Central memory CD8-positive, alpha-beta T cell (primary cell): ENCODE results near the gene RNLS.

Experiments used
- ATAC-seq: fragments of 150-1000 bp; cut with Tn5 transposase; replicated peaks from 2 replicates; pipeline ENCODE4 v1.10.0; 2022; ENCODE audit warnings: mild to moderate bottlenecking, moderate FRiP score, moderate number of reproducible peaks; ENCODE audit not compliant: poor library complexity, severe bottlenecking; ENCODE audit errors: extremely low read depth
- DNase-seq, 2 donors: peaks; one replicate each; pipeline ENCODE4 v3.0.0; 2021; ENCODE audit warnings: low spot score in 2 of 2
- H3K27ac Mint-ChIP-seq: one replicate; pipeline ENCODE4 v1.8.0; 2022; ENCODE audit warnings: low read depth, mild to moderate bottlenecking, moderate library complexity, mixed read lengths
- H3K27me3 Mint-ChIP-seq: one replicate; pipeline ENCODE4 v1.8.0; 2022; ENCODE audit warnings: mixed read lengths
- H3K36me3 Mint-ChIP-seq: one replicate; pipeline ENCODE4 v1.8.0; 2022; ENCODE audit warnings: mild to moderate bottlenecking, moderate library complexity, mixed read lengths; ENCODE audit not compliant: insufficient read depth
- H3K4me1 Mint-ChIP-seq: one replicate; pipeline ENCODE4 v1.8.0; 2022; ENCODE audit warnings: mixed read lengths
- H3K4me3 Mint-ChIP-seq: one replicate; pipeline ENCODE4 v1.8.0; 2022; ENCODE audit warnings: mild to moderate bottlenecking, moderate library complexity, mixed read lengths
- H3K9me3 Mint-ChIP-seq: one replicate; pipeline ENCODE4 v1.8.0; 2022; ENCODE audit warnings: mixed read lengths

RNLS gene

DNA sequence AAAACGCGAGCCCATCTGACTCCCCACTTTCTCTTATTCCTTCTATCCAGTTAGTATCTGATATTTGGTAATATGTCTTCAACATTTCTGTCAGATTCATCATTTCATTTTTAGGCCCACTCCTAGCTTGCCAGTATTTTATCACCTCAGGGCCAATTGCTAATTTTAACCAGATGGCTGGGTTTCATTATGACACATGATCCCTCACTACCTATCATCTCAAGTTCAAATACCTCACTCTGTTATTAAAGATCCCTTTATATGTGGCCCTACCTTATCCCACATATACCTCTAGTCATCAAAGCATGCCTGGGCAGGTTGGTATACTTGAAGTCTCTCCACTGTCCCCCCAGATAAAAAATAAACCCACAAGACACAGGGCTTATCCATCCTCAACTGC, 104.9 kb downstream of the RNLS start:
- Mint-ChIP-seq H3K27ac (no peak overlapping the region), H3K4me3 (no peak overlapping the region), H3K4me1 (no peaks in the 10 kb centered on the region), H3K9me3 (no peaks in the 10 kb centered on the region), H3K36me3 (no peaks in the 10 kb centered on the region), H3K27me3 (no peaks in the 10 kb centered on the region)
- ATAC-seq (no peak), DNase-seq (no peak)

- Mint-ChIP-seq H3K27ac (no peak overlapping the region), H3K27me3 (no peaks in the 10 kb centered on the region), H3K9me3 (no peaks in the 10 kb centered on the region), H3K4me1 (no peaks in the 10 kb centered on the region), H3K36me3 (no peaks in the 10 kb centered on the region), H3K4me3 (no peak overlapping the region)
- no peak for DNase-seq
- no peak for ATAC-seq
Observed at GRCh38 chr10:88477343-88478085, 105.6 kb downstream of the RNLS start.

- Mint-ChIP-seq H3K27me3 (no peaks in the 10 kb centered on the region), H3K36me3 (no peaks in the 10 kb centered on the region), H3K27ac (no peak overlapping the region), H3K9me3 (no peaks in the 10 kb centered on the region), H3K4me3 (no peak overlapping the region), H3K4me1 (no peaks in the 10 kb centered on the region)
- ATAC-seq (no peak), DNase-seq (no peak)
Observed at GRCh38 chr10:88474884-88475844, 108.0 kb downstream of the RNLS start.

GRCh38 chr10:88473989-88474883, 108.9 kb downstream of the RNLS start:
- Mint-ChIP-seq H3K27ac (no peak overlapping the region), H3K27me3 (no peaks in the 10 kb centered on the region), H3K36me3 (no peaks in the 10 kb centered on the region), H3K9me3 (no peaks in the 10 kb centered on the region), H3K4me3 (no peak overlapping the region), H3K4me1 (no peaks in the 10 kb centered on the region)
- ATAC-seq (no peak), DNase-seq (no peak)

GRCh38 chr10:88472540-88472939, 110.6 kb downstream of the RNLS start:
- no peak for ATAC-seq
- Mint-ChIP-seq H3K27ac (no peak overlapping the region), H3K27me3 (no peaks in the 10 kb centered on the region), H3K9me3 (no peaks in the 10 kb centered on the region), H3K4me3 (no peak overlapping the region), H3K4me1 (no peaks in the 10 kb centered on the region), H3K36me3 (no peaks in the 10 kb centered on the region)
- DNase-seq: no peak

- Mint-ChIP-seq H3K27me3 (no peaks in the 10 kb centered on the region), H3K4me3 (no peak overlapping the region), H3K36me3 (no peaks in the 10 kb centered on the region), H3K9me3 (no peaks in the 10 kb centered on the region), H3K4me1 (no peaks in the 10 kb centered on the region), H3K27ac (no peak overlapping the region)
- DNase-seq: no peak
- ATAC-seq: no peak
Observed at GRCh38 chr10:88471899-88472298, 111.2 kb downstream of the RNLS start.

- Mint-ChIP-seq H3K27ac (no peak overlapping the region), H3K4me3 (no peak overlapping the region), H3K9me3 (no peaks in the 10 kb centered on the region), H3K27me3 (no peaks in the 10 kb centered on the region), H3K36me3 (no peaks in the 10 kb centered on the region), H3K4me1 (no peaks in the 10 kb centered on the region)
- no peak for DNase-seq
- ATAC-seq: no peak
Observed at GRCh38 chr10:88467835-88468485, 115.2 kb downstream of the RNLS start.

DNA sequence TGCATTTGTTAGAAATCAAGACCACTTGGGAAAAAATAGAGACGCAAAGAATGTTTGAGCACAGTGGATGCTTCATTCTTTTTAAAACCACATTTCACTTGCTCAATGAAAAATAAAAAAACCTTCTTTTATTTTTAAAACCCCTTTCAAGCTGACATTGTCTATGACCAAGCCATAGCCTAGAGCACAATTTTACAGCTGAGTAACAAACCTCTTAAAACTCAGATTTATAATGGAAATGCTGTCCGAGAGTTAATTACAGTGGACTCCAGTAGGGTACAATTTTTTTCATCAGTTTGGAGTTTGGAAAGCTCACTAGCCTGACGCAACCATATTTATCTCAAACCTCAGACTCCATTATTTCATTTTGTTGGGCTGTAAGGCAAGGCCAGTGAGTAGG, 116.3 kb downstream of the RNLS start:
- Mint-ChIP-seq H3K9me3 (no peaks in the 10 kb centered on the region), H3K4me3 (no peak overlapping the region), H3K27ac (no peak overlapping the region), H3K4me1 (no peaks in the 10 kb centered on the region), H3K27me3 (no peaks in the 10 kb centered on the region), H3K36me3 (no peaks in the 10 kb centered on the region)
- no peak for DNase-seq
- no peak for ATAC-seq

- ATAC-seq: no peak
Observed at GRCh38 chr10:88465765-88466164, 117.4 kb downstream of the RNLS start.

DNA sequence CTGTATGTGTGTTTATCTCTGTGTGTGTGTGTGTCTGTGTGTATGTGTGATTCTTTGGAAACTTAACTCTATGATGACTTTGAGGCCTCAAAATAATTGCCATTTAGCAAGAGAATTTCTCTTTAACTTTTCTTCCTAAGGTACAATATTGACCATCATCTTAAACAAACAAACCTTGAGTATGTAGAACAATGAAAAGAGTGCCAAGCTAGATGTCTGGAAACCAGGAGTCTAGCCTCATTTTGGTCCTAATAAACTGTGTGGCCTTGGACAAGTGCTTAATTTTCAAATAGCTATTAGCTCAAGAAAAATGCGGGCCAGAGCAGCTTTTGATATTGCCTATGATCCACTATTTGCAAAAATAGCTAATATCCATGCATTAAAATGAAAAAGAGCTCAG, 119.3 kb downstream of the RNLS start:
- no peaks in the 10 kb centered on the region for H3K36me3 Mint-ChIP-seq
- H3K4me3 Mint-ChIP-seq: no peak overlapping the region
- ATAC-seq: no peak
- no peaks in the 10 kb centered on the region for H3K27me3 Mint-ChIP-seq
- no peak overlapping the region for H3K27ac Mint-ChIP-seq
- H3K4me1 Mint-ChIP-seq: no peaks in the 10 kb centered on the region
- H3K9me3 Mint-ChIP-seq: no peaks in the 10 kb centered on the region
- no peak for DNase-seq

More at GRCh38 chr10:88465765-88466164, 117.4 kb downstream of the RNLS start:
- no peak overlapping the region for H3K4me3 Mint-ChIP-seq
- no peaks in the 10 kb centered on the region for H3K9me3 Mint-ChIP-seq
- no peaks in the 10 kb centered on the region for H3K36me3 Mint-ChIP-seq
- no peak for DNase-seq
- no peak overlapping the region for H3K27ac Mint-ChIP-seq
- no peaks in the 10 kb centered on the region for H3K4me1 Mint-ChIP-seq
- H3K27me3 Mint-ChIP-seq: no peaks in the 10 kb centered on the region

DNA sequence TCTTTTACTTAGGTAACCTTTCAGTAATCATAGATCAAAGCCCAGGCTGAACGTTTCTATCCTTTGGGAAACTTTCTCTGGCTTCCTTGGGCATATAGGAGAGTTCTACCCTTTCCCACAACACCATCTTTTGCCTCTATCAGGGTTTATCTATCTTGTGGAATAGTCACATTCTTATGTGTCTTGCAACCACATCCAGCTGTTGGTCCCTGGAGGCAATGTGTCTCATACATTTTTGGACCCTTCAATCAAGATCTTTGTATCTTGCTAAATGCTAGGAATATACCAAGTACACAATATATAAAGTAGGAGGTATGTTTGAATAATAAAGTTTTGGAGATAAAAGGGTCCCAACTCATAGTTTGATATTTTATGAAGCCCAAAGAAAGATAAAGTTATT, 121.7 kb downstream of the RNLS start:
- no peaks in the 10 kb centered on the region for H3K27me3 Mint-ChIP-seq
- H3K9me3 Mint-ChIP-seq: no peaks in the 10 kb centered on the region
- no peaks in the 10 kb centered on the region for H3K36me3 Mint-ChIP-seq
- H3K4me3 Mint-ChIP-seq: no peak overlapping the region
- no peak overlapping the region for H3K27ac Mint-ChIP-seq
- H3K4me1 Mint-ChIP-seq: no peaks in the 10 kb centered on the region
- ATAC-seq (no peak), DNase-seq (no peak)

GRCh38 chr10:88459530-88459929, 123.6 kb downstream of the RNLS start:
- H3K4me3 Mint-ChIP-seq: no peak overlapping the region
- H3K27ac Mint-ChIP-seq: no peak overlapping the region
- no peaks in the 10 kb centered on the region for H3K36me3 Mint-ChIP-seq
- no peak for ATAC-seq
- DNase-seq: no peak
- no peaks in the 10 kb centered on the region for H3K4me1 Mint-ChIP-seq
- no peaks in the 10 kb centered on the region for H3K27me3 Mint-ChIP-seq
- H3K9me3 Mint-ChIP-seq: no peaks in the 10 kb centered on the region
